Glutamatergic neuron (in vitro differentiated cells): Measurements from ENCODE around the gene NCBP2L. TPM values are rescaled to one million over a fixed set of nuclear protein-coding genes. Genes with fewer than 3 reads are reported as not detected.

Experiments used
- DNase-seq: peaks from one replicate; pipeline ENCODE4 v3.0.0; 2022
- H3K27ac Mint-ChIP-seq: one replicate; pipeline ENCODE4 v1.8.0; 2020; ENCODE audit warnings: mild to moderate bottlenecking, mixed read lengths, inconsistent platforms; ENCODE audit not compliant: unreplicated experiment
- H3K27me3 Mint-ChIP-seq: one replicate; pipeline ENCODE4 v1.8.0; 2020; ENCODE audit warnings: mild to moderate bottlenecking, moderate library complexity, mixed read lengths, inconsistent platforms; ENCODE audit not compliant: unreplicated experiment
- H3K36me3 Mint-ChIP-seq: one replicate; pipeline ENCODE4 v1.8.0; 2020; ENCODE audit warnings: mild to moderate bottlenecking, mixed read lengths, inconsistent platforms; ENCODE audit not compliant: unreplicated experiment
- H3K4me1 Mint-ChIP-seq: one replicate; pipeline ENCODE4 v1.8.0; 2020; ENCODE audit warnings: mild to moderate bottlenecking, low read depth, mixed read lengths, inconsistent platforms; ENCODE audit not compliant: unreplicated experiment
- H3K4me3 Mint-ChIP-seq: one replicate; pipeline ENCODE4 v1.8.0; 2020; ENCODE audit warnings: mild to moderate bottlenecking, mixed read lengths, inconsistent platforms; ENCODE audit not compliant: unreplicated experiment
- H3K9me3 Mint-ChIP-seq: one replicate; pipeline ENCODE4 v1.8.0; 2020; ENCODE audit warnings: mild to moderate bottlenecking, moderate library complexity, mixed read lengths, inconsistent platforms; ENCODE audit not compliant: unreplicated experiment
- CTCF ChIP-seq: fragments of 200-600 bp; sonication (generic); IDR thresholded peaks from one replicate; pipeline ENCODE4 v1.5.0; 2021; ENCODE audit not compliant: partially characterized antibody, unreplicated experiment
- total RNA-seq: library from RNA; stranded (reverse); fragmentation: NEBNext Ultra II Directional; extraction: Animal tissue kit (Norgen Biotek cat#: 25700); gene quantifications from one replicate; pipeline ENCODE4 v1.2.1, GENCODE V29; 2021; ENCODE audit not compliant: unreplicated experiment

NCBP2L gene
- total RNA-seq, 1 donor from 2014 or later, result not detected

- H3K9me3 Mint-ChIP-seq, result peaks cover 1% of the 10 kb centered on the region
- H3K27me3 Mint-ChIP-seq, result peaks cover 2% of the 10 kb centered on the region
- no peak for TF ChIP-seq CTCF
- H3K27ac Mint-ChIP-seq, result no peak overlapping the region
- no peaks in the 10 kb centered on the region for H3K36me3 Mint-ChIP-seq
- H3K4me1 Mint-ChIP-seq, result no peaks in the 10 kb centered on the region
- no peak overlapping the region for H3K4me3 Mint-ChIP-seq
- DNase-seq, result no peak
Observed at GRCh38 chrX:107842715-107843400, 65.3 kb downstream of the NCBP2L start.

Other genes with a start within 250 kb of the NCBP2L start
- 31.8 TPM for gene PRPS1, start 149.2 kb upstream of the NCBP2L start, total RNA-seq
- gene TSC22D3, start 1.9 kb upstream of the NCBP2L start, total RNA-seq, result 107 TPM
- gene MID2, start 48.1 kb downstream of the NCBP2L start, total RNA-seq, result 5.5 TPM
- not detected for gene TEX13B, start 204.6 kb downstream of the NCBP2L start, total RNA-seq